Heart left ventricle (tissue), 13 donors: ENCODE data around the gene CTNNA1.
"Not testable (repeated sequence)": the region's sequence is repeated elsewhere in the genome, so short reads cannot be mapped to it uniquely, and the experiment has no call there.

Source experiments
- POLR2A ChIP-seq, 2 donors: fragments of 450-650 bp; IDR thresholded peaks; one replicate each; pipeline ENCODE4 v1.6.1; 2017; ENCODE audit warnings: antibody characterized with exemption in 2 of 2, mild to moderate bottlenecking in 2 of 2, moderate library complexity in 2 of 2
- TF ChIP-seq, protein P1 (sequence below), 12 donors: fragments of 200-600 bp; sonication (generic) in 4 of 12; IDR thresholded peaks; one replicate each; pipeline versions ENCODE4 v1.5.0 to v1.8.0; 2018 to 2022; ENCODE audit warnings: antibody characterized with exemption in 12 of 12, mild to moderate bottlenecking in 5 of 12
- donor health status: ischemic (EF 13 %, LVEDD 7.1; RV severe dilation, severe dysfunction).
- donor health status: DM: no; HTN: yes; CAD: no.
- donor health status: DM: no; HTN: no; CAD: no.
- donor health status: ischemic (EF 25% LVEDD 6.9; RV normal size, moderate dysfunction).
- donor health status: ischemic (EF 25% LVEDD 5.7; RV mildly dilated, moderate dysfunction).
- donor health status: ischemic (EF 35%, LVEDD 5.7; RV mildly dilated, moderate dysfunction).
- donor health status: nonischemic (EF 11% LVEDD 7.7; RV severe dilation, severe dysfunction).
- donor health status: DM: yes; HTN: yes; CAD: no.
- donor health status: PGD.
- donor health status: ischemic (EF 29% LVEDD 5.4; RV normal size, mild dysfunction).
- donor health status: nonischemic (EF 23%, LVEDD 6.1; RV moderate dilation, normal function).

DNA sequence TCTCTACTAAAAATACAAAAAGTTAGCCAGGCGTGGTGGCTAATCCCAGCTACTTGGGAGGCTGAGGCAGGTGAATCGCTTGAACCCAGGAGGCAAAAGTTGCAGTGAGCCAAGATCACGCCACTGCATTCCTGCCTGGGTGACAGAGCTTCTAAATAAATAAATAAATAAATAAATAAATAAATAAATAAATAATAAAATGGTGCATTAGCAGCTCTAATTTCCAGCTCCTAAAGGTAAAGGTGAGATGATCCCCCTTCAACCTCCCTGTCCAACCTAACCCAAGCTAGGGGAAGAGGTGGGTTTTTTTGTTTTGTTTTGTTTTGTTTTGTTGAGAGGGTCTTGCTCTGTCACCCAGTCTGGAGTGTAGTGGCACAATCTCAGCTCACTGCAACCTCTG is 49.4 kb upstream of the CTNNA1 start:
- TF ChIP-seq, protein P1, sequence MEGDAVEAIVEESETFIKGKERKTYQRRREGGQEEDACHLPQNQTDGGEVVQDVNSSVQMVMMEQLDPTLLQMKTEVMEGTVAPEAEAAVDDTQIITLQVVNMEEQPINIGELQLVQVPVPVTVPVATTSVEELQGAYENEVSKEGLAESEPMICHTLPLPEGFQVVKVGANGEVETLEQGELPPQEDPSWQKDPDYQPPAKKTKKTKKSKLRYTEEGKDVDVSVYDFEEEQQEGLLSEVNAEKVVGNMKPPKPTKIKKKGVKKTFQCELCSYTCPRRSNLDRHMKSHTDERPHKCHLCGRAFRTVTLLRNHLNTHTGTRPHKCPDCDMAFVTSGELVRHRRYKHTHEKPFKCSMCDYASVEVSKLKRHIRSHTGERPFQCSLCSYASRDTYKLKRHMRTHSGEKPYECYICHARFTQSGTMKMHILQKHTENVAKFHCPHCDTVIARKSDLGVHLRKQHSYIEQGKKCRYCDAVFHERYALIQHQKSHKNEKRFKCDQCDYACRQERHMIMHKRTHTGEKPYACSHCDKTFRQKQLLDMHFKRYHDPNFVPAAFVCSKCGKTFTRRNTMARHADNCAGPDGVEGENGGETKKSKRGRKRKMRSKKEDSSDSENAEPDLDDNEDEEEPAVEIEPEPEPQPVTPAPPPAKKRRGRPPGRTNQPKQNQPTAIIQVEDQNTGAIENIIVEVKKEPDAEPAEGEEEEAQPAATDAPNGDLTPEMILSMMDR (IDR thresholded peaks at IDR 0.05) = not testable (repeated sequence)
- not testable (repeated sequence) for TF ChIP-seq POLR2A (IDR thresholded peaks at IDR 0.05)
